ENCODE measurements around the gene GNG7.

Gene GNG7

DNA sequence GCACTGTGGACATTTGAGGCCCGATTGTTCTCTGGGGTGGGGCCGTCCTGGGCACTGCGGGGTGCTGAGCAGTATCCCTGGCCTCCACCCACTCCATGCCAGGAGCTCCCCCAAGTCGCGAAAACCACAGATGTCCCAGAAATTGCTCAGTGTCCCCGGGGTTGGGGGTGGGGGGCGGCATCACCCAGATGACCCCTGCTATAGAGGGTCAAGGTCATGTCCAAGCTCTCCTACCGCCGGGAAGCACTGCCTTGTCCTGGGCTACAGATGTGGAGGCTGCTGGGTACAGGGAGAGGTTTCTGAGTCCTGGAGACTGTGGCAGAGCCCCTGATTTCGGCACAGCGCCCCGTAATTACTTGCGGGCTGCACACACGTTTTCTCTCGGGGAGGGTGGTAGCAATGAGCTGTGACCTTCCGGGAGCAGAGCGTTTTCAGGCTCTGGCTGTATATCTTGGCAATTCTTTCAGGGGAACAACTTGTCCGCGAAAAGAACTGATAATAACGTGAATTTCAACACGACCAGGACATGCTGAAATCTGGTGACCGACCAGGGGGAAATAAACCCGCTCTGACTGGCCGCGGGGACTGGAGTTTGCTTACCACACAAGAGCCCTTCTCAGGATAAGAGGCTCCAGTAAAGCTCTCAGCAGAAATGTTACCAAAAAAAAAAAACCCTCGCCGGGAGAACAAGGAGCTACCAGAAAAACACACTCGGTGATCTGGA, 68.1 kb downstream of the GNG7 start:
- DNase-seq (no peak), ATAC-seq (ENCODE audit: insufficient read depth, low read depth) (no peak)
- H3K79me2 ChIP-seq (ENCODE audit: insufficient read depth, low read length): no peaks in the 10 kb centered on the region
- H3K27ac ChIP-seq (ENCODE audit: low read length): no peak overlapping the region
- TF ChIP-seq EZH2 (IDR thresholded peaks at IDR 0.05; ENCODE audit: borderline replicate concordance, low read depth, low read length, severe bottlenecking): no peak
- TF ChIP-seq, protein P1, sequence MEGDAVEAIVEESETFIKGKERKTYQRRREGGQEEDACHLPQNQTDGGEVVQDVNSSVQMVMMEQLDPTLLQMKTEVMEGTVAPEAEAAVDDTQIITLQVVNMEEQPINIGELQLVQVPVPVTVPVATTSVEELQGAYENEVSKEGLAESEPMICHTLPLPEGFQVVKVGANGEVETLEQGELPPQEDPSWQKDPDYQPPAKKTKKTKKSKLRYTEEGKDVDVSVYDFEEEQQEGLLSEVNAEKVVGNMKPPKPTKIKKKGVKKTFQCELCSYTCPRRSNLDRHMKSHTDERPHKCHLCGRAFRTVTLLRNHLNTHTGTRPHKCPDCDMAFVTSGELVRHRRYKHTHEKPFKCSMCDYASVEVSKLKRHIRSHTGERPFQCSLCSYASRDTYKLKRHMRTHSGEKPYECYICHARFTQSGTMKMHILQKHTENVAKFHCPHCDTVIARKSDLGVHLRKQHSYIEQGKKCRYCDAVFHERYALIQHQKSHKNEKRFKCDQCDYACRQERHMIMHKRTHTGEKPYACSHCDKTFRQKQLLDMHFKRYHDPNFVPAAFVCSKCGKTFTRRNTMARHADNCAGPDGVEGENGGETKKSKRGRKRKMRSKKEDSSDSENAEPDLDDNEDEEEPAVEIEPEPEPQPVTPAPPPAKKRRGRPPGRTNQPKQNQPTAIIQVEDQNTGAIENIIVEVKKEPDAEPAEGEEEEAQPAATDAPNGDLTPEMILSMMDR (IDR thresholded peaks at IDR 0.05; ENCODE audit: borderline replicate concordance, extremely low read depth, low read length, poor library complexity, severe bottlenecking): no peak
- no peaks in the 10 kb centered on the region for H4K20me1 ChIP-seq (ENCODE audit: insufficient read depth, low read length)
- H3K4me1 ChIP-seq (ENCODE audit: insufficient read depth, low read length): peaks cover 22% of the 10 kb centered on the region
- no peaks in the 10 kb centered on the region for H3K36me3 ChIP-seq (ENCODE audit: insufficient read depth, low read length)
- H3K4me2 ChIP-seq (ENCODE audit: insufficient read depth, low read length): no peak overlapping the region
- H3K27me3 ChIP-seq (ENCODE audit: insufficient read depth, low read length, poor library complexity): no peaks in the 10 kb centered on the region
- peaks cover 6% of the 10 kb centered on the region for H3K9me3 ChIP-seq (ENCODE audit: insufficient read depth, low read length, severe bottlenecking)
- H3K9ac ChIP-seq (ENCODE audit: low read depth, low read length): no peak overlapping the region
- H2AFZ ChIP-seq (ENCODE audit: low read depth, low read length): no peak overlapping the region
- no peak overlapping the region for H3K4me3 ChIP-seq (ENCODE audit: low read depth in 1 of 2, low read length in 2 of 2)

DNA sequence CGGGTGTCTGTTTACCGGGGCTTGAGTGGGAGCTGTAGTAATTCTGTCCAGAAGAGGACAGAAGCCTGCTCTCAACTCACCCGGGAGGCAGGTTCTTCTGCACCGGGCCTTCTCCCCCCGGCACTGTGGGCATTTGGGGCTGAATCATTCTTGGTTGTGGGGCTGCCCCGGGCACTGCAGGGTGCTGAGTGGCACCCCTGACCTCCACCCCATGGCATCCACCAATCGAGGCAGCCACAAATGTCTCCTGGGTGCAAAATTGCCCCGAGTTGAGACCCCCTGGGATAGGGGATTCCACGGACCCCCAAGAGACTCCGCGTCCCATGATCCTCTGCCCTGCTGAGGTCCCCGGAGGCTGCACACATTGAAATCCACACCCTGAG, 68.8 kb downstream of the GNG7 start:
- no peak overlapping the region for H3K27ac ChIP-seq (ENCODE audit: low read length)
- H3K4me1 ChIP-seq (ENCODE audit: insufficient read depth, low read length): peaks cover 22% of the 10 kb centered on the region
- ATAC-seq (ENCODE audit: insufficient read depth, low read depth): no peak
- H2AFZ ChIP-seq (ENCODE audit: low read depth, low read length): no peak overlapping the region
- no peak for DNase-seq
- H3K36me3 ChIP-seq (ENCODE audit: insufficient read depth, low read length): no peaks in the 10 kb centered on the region
- H4K20me1 ChIP-seq (ENCODE audit: insufficient read depth, low read length): no peaks in the 10 kb centered on the region
- no peak for TF ChIP-seq EZH2 (IDR thresholded peaks at IDR 0.05; ENCODE audit: borderline replicate concordance, low read depth, low read length, severe bottlenecking)
- TF ChIP-seq, protein P1 (IDR thresholded peaks at IDR 0.05; ENCODE audit: borderline replicate concordance, extremely low read depth, low read length, poor library complexity, severe bottlenecking): no peak
- peaks cover 6% of the 10 kb centered on the region for H3K9me3 ChIP-seq (ENCODE audit: insufficient read depth, low read length, severe bottlenecking)
- H3K9ac ChIP-seq (ENCODE audit: low read depth, low read length): no peak overlapping the region; the same call in 1 of the 2 replicates
- H3K79me2 ChIP-seq (ENCODE audit: insufficient read depth, low read length): no peaks in the 10 kb centered on the region
- no peaks in the 10 kb centered on the region for H3K27me3 ChIP-seq (ENCODE audit: insufficient read depth, low read length, poor library complexity)
- no peak overlapping the region for H3K4me3 ChIP-seq (ENCODE audit: low read depth in 1 of 2, low read length in 2 of 2)
- no peak overlapping the region for H3K4me2 ChIP-seq (ENCODE audit: insufficient read depth, low read length)

DNA sequence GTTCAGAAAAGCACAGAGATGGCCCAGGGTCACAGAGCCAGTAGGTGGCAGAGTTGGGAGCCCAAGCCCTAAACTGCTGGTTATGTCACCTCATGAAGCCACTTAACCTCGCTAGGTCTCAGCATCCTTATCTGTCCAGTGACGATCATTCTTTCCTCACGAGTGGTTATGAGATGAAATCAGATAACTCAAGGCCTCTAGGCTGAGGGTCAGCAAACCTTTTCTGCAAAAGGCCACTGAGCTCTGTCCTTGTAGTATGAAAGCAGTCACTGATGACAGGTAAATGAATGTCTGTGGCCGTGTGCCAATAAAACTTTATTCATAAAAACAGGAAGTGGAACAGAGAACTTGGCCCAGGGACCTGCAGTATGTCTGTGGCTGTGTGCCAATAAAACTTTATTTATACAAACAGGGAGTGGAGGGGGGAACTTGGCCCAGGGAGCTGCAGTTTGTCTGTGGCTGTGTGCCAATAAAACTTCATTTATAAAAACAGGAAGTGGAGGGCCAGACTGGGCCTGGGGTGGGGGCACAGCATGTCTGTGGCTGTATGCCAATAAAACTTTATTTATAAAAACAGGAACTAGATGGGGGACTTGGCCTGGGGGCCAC, 71.2 kb downstream of the GNG7 start:
- Histone ChIP-seq H4K20me1 (ENCODE audit: insufficient read depth, low read length) (no peaks in the 10 kb centered on the region), H2AFZ (ENCODE audit: low read depth, low read length) (no peak overlapping the region), H3K9ac (ENCODE audit: low read depth, low read length) (no peak overlapping the region), H3K4me1 (ENCODE audit: insufficient read depth, low read length) (peaks cover 28% of the 10 kb centered on the region), H3K27me3 (ENCODE audit: insufficient read depth, low read length, poor library complexity) (no peaks in the 10 kb centered on the region), H3K36me3 (ENCODE audit: insufficient read depth, low read length) (no peaks in the 10 kb centered on the region), H3K4me3 (ENCODE audit: low read depth in 1 of 2, low read length in 2 of 2) (no peak overlapping the region), H3K27ac (ENCODE audit: low read length) (peak overlapping the region; percentile 49), H3K9me3 (ENCODE audit: insufficient read depth, low read length, severe bottlenecking) (peaks cover 6% of the 10 kb centered on the region), H3K79me2 (ENCODE audit: insufficient read depth, low read length) (no peaks in the 10 kb centered on the region), H3K4me2 (ENCODE audit: insufficient read depth, low read length) (no peak overlapping the region)
- no peak for TF ChIP-seq EZH2 (IDR thresholded peaks at IDR 0.05; ENCODE audit: borderline replicate concordance, low read depth, low read length, severe bottlenecking)
- TF ChIP-seq, protein P1 (IDR thresholded peaks at IDR 0.05; ENCODE audit: borderline replicate concordance, extremely low read depth, low read length, poor library complexity, severe bottlenecking): peak; percentile 44
- no peak for ATAC-seq (ENCODE audit: insufficient read depth, low read depth)
- DNase-seq: peak; percentile 51
